ENCODE data around the gene ETAA1.

- no peak for TF ChIP-seq CTCF (IDR thresholded peaks at IDR 0.05)
- TF ChIP-seq POLR2AphosphoS5 (IDR thresholded peaks at IDR 0.05) = no peak
- no peak for TF ChIP-seq POLR2A (IDR thresholded peaks at IDR 0.05)
- no peak for TF ChIP-seq EP300 (IDR thresholded peaks at IDR 0.05)
These were observed 3.7 kb downstream of the ETAA1 start for GRCh38 chr2:67400560-67401485.

Measured in stomach (tissue), 4 donors.